NCI-H2196 treated with DMSO at 0.1 percent for 48 hours (cell line): ENCODE measurements around the gene ESRRB.

Experiments used
- DNase-seq: peaks from one replicate; lab custom pipeline; 2025; ENCODE audit not compliant: unreplicated experiment; lab: John Stamatoyannopoulos, UW

Gene ESRRB

DNA sequence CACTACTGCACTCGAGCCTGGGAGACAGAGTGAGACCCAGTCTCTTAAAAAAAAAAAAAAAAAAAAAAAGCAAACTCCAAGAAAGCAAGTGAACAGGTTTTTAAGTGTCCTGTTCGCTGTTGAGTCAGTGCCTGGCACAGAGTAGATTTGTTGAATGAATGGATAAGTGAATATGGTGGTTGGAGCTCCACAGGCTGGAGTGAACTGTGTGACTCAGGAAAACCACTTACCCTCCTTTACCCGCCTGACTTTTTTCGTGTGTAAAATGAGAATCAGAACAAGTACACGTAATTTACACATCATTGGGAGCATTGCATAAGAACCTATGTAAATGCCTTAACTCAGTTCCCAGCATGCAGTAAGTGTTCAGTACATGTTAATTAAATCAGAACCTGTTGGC, 24.0 kb upstream of the ESRRB start:
- no peak for DNase-seq

DNA sequence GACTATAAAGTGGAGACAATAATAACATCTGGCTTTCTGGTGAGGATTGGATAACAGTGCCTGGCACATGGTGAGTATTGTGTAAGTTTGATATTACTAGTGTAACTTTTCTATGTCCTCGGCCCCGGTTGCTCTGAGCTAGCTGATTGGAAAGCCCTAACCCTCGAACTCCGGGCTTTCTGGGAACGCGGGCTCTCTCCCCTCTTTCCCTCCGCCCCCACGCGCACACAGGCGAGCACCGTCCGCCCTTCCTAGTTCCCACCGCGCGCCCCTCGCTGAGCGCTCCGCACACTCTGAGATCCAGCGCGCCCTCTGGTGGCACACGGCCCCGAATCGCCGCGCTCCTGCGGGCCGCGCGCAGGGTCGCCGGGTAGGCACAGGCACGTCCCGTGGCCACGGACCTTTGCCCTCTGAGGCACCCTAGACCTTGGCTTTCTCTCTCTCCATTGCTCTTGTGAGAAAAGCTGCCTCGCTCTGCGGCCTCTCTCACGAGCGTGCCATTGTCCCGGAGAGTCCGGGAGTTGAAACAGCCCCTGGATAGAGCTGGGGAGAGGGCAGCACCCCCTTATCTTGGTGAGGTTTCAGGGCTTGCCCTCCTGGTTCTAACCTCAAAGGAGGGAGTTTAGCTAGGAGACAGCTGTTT, 23.2 kb upstream of the ESRRB start:
- DNase-seq: no peak

DNA sequence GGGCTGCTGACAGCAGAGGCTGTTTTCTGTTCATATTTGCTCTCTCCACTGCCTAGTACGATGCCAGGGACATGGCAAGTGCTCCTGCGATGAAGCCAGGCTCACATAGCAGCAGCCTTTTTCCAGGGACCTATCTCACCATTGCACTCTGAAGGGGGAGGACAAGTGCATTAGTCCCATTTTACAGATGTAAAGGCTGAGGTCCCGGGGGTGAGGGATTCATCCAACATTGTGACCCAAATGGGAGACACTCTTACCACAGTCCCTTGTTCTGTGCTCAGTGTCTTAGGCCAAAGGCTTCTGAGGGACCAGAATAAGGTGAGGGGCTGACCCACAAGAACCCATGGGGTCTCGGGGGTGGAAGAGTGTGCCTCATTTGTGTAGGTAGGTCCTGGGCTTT, 21.6 kb upstream of the ESRRB start:
- DNase-seq: no peak

DNA sequence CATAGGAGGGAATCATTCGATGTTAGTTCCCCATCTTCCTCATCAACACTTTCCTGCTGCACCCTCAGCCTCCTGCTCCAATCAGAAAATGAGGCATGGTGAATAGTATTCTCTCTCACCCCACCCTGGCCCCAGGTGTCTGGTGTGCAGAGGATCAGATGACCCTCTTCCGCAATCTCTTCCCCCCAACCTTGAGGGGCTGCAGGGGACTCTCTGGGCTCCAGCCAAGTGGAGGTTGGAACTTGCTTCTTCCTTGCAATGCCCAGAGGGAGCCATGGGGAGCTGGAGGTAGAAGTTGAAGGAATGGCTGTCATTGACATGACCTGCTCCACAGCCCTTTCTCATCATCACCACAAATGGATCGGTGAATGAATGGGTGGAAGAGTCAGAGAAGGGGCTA, 20.2 kb upstream of the ESRRB start:
- DNase-seq: no peak

DNA sequence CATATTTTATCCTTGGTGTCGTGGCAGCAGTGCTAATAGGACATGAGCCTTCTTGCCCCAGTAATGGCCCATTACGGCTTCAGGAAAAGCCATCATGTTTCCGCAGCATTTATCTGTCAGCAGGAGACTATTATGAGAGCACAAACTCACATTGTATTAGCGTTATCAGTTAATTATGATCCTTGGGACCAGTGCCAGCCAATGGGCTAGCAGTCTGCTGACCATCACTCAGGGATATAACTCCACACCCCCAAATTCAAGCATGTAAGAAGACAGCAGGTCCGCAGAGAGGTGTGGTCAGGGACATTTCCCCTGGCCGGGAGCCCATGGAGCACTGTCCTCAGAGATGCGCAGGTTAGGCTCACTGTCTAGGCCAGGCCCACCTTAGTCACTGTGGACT, 4.9 kb upstream of the ESRRB start:
- DNase-seq: no peak

DNA sequence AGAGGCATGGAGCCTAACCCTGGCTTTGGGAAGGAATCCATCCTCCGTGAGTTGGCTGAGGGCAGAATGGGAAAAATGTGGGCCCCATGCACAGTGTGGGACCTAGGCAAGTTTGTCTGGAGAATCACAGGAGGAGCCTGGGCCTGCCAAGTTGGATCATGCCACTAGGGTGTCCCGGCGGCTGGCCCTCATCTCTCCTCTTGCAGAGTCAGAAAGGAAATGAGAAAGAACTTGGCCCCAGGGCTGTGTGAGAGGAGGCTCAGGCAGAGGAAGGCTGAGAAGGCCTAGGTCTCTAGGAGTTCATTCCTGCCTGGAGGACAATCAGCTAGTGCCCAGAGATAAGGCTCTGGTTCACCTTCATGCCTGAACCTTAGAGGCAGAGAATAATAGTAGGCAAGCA, 2.5 kb upstream of the ESRRB start:
- DNase-seq: no peak

DNA sequence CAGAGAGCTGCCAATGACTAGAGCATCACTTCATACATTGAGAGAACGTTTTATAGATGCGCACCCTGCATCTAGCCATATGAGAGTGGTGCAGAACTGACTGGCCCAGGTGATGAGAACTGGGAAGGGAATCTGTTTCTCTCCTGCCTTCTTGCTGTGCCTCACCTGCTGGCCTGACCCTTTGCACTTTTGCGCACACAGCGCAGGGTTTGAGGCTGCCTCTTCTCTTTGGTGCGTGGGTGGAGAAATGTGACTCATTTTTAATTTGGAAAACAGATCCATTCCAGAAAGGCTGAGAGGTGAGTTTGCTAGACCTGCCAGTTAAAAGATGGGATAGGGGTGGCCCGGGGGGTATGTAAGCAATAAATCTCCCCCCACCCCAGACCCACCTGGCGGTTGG, 453 bp upstream of the ESRRB start:
- DNase-seq: no peak

DNA sequence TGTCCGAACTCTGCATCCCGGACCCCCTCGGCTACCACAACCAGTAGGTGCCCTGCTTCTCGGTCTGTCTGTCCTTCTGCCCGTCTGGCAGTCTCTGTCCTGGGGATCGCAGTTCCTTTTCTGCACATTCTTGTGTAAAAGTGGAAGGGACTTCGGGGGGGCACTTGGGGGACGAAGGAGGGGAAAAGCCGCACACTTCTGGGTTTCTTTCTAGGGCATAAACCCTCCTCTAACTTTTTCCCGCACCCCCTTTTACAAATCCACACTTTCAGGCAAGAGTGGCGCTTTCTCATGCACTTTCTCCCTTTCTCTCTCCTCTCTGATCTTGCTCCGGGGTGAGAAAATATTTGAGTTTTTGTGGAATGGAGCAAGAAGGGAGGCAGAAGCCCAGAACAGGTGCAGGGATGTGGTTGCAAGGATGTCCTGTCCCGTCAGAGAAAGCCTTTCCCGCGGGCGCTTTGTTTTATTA, 506 bp downstream of the ESRRB start:
- no peak for DNase-seq

DNA sequence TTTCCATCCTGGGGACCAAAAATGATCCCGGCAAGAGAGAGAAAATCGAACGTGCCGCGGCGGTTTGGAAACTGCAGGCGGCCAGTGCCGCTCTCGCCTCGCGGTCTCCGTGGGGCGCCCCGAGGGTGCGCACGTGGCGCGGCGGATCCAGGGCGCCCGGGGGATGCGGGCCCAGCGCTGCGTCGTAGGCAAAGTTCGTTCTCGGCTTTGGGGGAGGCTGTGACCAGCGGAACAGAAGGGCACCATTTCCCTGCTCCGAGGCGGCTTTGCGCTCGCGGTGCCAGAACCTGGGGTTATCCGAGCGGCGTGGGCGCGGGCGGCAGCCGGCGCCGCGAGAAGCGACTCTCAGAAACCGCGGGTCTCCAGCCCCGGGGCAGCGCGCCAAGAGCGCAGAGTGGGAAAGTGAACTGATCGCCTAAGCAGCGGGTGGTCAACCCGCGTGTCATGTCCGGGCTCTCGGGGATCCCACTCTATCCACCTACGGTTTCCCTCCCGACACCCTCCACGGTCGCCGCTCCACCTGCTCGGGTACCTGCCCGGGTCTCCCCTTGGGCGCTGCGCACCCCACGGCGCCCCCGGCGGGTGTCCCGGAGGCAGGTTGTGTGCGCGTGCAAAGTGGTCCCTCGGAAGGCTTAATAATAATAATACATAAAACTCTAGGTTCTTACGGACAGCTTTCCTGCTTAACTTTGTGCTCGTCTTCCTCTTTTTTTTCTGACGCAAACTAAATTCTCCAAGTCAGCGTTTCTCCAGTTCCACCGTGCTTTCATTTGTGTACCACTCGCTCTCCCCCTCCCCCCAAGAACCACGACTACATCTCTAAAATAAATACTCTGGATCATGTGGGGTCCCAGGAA, 1.2 kb downstream of the ESRRB start:
- no peak for DNase-seq

DNA sequence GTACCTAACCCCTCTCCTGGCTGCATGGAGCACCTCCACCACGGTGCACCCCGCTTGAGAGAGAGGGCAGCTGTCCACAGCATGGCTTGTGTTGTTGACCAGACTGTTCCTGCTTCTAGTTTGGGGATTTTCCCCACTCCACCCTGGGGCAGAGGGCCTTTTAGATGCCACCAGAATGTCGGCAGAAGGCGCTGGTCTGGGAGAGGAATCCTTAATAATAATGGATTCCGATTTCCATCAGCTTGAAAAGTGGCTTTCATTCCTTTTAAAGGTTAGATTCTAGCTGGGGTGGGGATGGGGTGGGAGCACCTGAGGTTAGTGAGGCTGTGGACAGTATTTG, 1.8 kb downstream of the ESRRB start:
- no peak for DNase-seq

DNA sequence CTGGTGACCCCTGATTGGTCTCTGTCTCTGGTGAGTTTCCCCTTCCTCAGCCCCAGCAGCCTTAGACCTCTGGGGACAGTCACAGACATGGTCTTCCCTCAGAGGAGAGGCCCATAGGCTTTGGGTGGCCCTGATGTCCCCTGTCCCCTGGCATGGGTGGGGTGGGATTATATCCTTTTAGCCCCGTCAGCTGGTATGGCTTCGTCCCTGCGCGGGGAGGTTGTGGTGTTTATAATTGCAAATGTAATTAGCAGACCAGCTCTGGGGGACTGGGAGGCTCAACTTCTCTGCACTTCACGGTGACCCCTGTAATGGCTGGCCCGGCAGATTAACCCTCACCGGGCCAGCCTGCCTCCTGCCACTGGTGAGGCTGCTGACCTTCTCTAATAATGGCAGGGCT, 5.1 kb downstream of the ESRRB start:
- DNase-seq: no peak

DNA sequence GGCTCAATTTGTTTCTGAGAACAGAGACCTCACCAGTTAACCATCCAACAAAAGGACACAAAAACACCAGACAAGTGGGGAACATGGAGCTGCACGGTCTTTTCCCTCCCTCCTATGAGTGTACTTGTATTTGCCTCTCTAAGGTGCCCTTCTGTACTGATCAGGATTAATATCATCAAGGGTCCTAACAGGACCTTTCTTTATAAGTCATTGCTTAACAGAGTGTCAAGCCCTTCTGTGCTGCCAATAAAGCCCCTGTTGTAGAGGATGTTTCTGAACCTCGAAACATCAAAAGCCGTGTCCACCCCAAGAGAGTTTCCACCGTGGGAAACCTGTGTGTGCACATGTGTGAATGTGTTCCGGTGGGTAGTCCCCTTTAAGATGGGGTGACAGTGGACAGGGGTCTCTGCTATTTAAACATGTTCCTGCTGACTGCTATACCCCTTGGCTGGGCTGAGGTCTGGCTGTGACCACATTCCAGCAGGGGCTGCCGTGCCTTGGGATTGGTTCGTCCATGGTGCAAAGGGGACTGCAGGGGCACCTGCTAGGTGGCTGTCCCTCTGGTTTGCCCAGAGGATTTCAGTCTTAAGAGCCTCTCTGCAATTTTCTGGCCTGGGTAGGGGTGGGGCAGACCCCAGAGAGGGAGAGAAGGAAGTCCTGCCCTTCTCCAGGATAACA, 6.0 kb downstream of the ESRRB start:
- DNase-seq: no peak

DNA sequence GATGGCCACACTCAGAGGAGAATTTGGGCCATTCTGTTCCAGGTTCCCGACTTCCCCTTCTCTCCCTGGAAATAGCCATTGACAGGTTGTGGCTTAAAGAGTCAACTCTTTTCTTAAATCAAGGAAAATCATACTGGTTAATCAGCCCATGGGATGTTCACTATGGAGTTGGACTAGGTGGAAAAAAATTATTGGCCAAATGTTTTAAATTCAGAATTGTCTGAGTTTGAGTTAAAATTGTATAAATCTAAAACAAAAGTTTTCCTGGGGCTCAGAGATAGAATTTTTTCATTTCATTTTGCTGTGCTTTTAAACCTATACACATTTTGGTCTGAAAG, 6.5 kb downstream of the ESRRB start:
- no peak for DNase-seq

DNA sequence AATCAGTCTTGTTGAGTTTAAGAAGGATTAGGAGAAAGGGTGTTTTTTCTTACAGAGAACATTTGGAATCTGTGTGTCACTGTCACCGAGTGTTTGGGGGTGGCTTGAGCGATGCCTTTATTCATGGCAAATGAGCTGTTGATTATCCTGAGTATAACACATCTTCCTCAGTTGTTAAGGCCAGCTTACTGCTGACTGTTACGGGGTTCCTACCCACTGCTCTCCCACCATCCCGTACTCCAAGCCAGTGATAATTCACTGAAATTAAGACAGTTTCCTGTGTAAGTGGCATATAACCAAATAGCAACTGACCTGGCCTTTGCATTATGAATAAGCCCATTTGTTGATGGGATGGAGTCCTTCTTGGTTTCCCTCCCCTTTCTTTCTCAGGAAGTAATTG, 9.5 kb downstream of the ESRRB start:
- DNase-seq: no peak

DNA sequence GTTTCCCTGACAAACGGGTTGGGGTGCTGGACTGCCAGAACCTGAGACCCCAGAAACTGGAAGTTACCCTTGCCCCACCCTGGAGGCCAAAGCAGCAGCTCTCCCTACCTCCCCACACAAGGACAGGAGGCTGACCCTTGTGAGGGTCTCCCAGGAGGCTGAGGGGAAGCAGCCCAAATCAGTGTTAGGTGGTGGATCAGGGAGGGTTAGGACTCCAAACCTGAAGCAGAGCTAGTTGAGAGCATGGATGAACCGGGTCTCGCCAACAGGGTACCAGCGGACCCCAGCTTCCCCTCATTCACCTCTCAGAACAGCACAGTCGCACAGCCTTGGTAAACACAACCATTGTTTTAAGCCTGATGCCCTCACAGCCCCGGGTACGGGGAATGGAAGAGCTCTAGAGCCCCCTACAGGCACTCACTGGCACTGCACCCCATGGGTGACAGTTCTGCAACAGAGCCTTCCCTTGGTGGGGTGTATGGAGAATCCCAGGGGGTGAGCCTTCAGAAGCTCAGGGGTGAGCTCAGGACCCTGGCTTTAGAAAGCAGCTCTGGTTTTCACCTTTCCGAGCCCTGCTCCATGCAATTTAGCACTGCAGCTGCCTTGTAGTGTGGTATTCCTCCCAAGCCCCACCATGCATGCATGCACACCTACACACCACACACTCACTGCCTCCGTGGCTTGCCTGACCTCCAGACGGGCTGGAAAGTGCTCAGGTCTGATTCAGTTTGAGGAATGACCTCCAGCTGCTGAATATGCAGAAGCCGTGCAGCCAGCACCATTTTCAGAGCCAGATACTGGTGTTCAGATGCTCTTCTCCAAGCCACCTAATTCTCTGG, 11.2 kb downstream of the ESRRB start:
- peak; percentile 16 for DNase-seq

DNA sequence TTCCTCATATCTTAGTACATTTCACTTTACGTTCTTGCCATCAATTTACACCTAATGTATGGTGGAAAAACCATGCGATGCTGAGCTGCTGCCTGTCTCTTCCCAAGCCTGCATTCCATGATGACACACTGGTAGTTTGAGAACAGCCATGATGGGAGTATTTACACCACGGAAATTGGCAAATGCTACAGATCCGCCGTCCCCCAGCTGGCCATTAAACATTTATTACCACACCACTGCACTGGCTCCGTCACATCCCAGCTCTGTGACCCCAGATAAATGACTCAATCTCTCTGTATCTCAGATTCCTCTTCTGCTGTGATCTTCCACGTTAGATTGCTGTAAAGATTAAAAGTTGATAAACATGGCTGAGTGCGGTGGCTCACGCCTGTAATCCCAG, 13.9 kb downstream of the ESRRB start:
- DNase-seq: no peak

DNA sequence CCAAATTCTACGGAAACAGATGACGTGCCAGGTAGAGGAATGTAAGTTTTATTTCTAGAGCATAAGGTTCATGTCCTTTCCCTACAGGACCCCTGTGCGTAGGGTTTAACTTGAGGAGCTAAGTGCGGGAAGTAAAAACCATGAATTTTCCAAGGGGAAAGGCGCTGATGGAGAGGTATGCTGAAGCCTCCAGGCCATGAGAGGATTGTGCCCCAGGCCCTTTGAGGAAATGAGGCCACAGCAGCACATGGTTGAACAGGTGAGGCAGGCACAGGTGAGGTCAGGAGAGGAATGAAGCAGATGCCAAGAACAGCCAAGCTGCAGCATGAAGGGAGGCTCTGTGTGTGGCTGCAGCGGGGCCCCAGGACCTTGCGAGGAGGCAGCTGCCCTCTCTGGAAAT, 14.7 kb downstream of the ESRRB start:
- DNase-seq: no peak

DNA sequence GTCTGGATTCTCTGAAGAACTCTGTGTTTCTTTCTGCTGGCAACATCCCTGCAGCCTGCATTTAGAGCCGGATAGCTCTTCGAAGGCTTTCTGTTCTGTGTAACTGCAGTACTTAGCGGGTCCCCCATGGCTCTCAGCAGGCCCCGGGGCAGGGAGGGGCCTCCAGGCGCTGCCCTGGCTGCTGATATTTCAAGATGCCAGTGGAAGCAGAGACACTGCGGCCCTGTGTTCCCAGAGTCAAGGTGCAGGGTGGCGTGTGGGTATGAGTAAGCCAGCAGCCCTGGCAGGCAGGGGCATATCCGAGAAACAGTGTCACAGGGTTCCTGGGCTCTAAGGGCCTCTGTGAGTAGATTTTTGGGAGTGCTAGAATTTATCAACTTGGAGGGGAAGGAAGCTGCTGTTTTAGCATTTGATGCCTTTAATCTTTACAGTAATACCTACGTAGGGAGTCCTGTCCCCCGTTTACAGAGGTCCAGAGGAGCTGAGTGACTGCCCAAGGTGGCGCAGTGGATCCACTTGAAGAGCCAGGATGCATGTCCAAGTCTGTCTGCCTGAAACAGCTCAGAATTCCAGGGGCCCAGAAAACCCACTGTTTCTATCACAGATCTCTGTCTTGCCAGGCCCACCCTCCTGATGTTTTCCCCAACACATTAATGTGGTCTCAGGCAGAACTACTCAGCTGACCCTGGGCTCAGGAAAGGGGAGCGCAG, 16.2 kb downstream of the ESRRB start:
- DNase-seq: no peak

DNA sequence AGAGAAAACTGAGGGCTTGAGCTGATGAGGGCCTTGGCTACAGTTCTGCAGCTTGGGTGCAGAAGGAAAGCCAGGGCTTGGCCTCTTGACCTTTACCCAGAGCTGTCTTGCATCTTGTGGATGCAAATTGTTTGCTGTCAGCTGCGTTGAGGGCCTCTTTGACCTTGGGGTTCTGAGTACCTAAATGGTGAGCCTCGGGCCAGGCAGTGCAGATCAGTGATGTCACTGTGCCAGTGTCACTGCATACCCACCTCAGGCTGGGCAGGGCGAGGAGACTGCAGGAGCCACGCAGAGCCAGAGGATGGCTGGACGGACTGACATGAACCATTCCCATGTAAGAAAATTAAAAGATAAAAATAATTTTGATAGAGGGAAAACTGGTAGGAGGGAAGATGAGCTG, 18.6 kb downstream of the ESRRB start:
- no peak for DNase-seq

DNA sequence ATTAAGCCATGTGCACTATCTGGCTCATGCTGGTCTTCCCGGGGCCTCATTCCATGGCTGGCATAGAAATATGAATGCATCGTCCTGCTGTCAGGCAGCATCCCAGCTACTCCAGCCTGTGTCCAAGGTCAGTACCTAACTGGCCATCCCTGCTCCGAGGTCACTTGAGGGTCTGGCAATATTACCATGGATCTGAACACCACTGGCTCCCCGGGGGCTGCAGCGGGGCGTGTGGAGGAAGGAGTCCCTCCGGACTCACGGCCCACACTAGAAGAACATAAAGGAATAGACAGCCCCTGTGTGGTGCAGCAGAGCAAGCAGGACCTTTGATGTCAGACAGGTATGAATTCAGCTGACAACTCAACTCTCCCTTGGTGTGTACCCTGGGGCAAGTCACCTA, 19.2 kb downstream of the ESRRB start:
- DNase-seq: no peak

DNA sequence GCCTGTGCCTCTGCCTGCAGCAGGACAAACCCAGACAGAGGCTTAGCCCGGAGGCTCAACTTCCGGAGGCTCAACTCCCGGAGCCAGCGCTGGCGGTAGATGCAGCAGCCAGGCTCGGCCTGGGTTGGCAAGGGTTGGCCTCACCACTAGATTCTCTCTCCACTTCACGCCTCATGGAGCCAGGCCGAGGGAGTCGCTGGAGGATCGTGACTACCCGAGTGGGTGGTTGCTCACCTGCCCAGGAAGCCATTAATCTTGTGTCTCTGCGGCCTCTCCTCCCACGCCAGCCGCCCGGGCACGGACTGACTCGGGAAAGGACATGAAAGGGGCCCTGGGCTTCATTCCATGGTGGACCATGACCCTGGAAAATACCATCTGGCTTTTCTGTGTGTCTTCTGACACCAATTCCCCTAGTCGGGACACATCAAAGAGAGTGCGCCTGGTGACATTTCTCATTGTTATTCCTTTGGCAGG, 20.8 kb downstream of the ESRRB start:
- DNase-seq: no peak
